DMS79 treated with DMSO at 0.1 percent for 48 hours (cell line): ENCODE measurements around the gene CCDC178.
"Not testable (repeated sequence)": the region's sequence is repeated elsewhere in the genome, so short reads cannot be mapped to it uniquely, and the experiment has no call there.

ENCODE experiments used
- DNase-seq: peaks from one replicate; lab custom pipeline; 2025; lab: John Stamatoyannopoulos, UW

Gene CCDC178

GRCh38 chr18:33231474-33232317, 208.8 kb downstream of the CCDC178 start:
- peak; percentile 80 for DNase-seq

DNA sequence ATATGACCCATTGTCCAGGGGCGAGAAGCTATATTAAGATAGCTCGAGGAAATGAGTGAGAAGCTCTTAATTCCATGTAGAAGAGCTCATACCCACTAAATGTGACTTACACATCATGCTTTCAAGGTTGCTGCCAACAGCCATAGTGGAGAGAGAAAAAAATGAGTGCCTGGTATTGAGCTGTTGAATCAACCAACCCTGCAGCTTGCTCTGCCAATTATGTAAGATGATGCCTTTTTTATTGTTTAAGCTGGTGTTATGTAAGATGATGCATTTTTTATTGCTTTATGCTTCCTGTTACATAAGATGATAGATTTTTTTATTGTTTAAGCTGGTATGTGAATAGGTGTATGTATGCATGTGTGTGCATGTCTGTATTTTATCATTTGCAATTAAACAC, 228.2 kb downstream of the CCDC178 start:
- peak; percentile 15 for DNase-seq

DNA sequence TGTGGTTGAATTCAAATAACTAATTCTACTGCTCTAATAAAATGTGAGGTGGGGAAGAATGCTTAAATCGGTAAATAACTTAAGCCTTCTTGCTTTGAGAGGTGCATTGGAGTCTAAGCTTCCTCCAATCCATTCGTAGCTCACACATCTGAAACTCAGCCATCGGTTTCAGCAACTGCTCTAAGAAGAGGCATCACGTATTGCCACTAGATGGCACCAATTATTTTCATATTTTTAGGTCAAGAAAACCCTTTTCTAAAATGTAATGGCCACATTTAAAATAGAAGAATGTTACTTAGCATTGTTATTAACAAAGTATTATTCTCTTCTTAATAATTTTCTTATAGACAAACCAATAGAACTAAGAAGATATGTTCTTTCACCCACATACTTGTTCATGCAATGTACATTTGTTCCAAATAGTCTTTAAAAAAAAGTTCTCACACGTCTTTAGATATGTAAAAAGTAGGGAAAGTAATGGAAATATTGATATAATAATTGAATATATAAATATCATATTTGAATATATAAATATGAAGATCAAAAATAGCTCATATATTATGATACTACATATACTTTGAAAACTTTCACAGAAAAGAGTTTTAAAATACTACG, 229.8 kb downstream of the CCDC178 start:
- peak; percentile 55 for DNase-seq

- DNase-seq = no peak
These were observed 234.7 kb downstream of the CCDC178 start for GRCh38 chr18:33205777-33206176.

- no peak for DNase-seq
These were observed 239.0 kb downstream of the CCDC178 start for GRCh38 chr18:33201509-33201926.

GRCh38 chr18:33195795-33196194, 244.7 kb downstream of the CCDC178 start:
- DNase-seq = no peak

DNA sequence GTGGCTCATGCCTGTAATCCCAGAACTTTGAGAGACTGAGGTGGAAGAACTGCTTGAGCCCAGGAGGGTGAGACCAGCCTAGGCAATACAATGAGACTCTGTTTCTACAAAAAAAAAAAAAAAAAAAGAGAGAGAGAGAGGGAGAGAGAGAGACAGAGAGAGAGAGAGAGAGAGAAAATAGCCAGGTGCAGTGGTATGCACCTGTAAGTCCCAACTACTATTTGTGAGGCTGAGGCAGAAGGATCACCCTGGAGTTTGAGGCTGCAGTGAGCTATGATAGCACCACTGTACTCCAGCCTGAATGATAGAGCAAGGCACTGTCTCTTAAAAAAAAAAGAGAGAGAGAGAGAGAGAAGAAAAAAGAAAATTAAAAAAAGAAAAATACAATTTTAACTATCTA, 245.7 kb downstream of the CCDC178 start:
- no peak for DNase-seq

DNA sequence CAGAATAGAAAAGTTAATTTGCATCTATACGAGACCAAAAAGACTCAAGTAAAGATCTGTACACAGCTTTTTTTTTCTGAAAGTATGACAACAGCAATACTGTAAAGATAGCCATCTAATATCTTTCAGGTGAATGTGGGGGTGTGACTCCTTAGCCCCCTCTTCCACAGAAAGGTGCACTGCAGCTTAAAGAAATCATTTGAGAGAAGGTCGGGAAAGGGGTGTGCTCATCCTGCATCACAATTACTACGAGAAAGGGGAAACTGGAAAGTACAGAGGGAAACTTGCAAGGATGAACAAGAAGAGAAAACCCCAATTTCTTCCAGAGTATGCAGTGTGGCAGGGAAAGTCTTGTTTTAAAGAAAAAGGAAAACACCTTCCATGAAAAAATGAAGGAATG, 255.6 kb downstream of the CCDC178 start:
- DNase-seq = no peak

DNA sequence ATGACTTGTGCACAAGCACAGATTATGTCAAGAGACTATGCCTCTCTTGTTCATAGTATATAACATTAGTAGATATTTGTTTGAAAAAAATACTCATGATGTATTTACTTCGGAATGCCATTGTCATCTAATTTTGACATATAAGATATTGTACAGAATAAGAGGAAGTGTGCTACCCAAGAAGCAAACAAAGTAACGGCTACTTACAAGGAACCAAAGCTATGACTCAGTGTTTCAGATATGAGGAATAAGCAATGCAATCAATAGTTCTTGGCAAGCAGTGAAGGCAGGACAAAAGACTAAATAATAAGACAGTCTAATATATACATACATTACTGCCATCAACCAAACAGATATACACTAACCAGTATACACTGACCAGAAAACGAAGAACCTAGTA, 256.3 kb downstream of the CCDC178 start:
- no peak for DNase-seq

DNA sequence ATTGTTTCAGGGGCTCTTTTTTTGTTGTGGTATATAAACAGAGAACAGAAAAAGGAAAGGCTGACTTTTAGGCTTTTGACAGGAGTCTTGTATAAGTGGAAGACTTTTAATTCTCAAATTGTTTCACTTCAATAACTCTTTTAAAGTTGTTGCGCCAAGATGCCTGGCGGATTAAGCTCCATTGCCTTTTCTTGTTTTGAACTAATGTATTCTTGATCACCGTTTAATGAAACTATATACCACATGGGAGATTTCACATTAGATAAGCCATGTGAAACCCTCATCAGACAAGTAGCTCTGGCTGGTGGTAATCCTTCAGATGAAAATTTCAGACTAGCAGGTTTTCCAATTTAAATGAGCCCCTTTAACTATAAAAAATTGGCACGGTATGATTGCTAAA, 257.4 kb downstream of the CCDC178 start:
- DNase-seq = no peak

- DNase-seq = no peak
These were observed 259.5 kb downstream of the CCDC178 start for GRCh38 chr18:33181016-33181415.

DNA sequence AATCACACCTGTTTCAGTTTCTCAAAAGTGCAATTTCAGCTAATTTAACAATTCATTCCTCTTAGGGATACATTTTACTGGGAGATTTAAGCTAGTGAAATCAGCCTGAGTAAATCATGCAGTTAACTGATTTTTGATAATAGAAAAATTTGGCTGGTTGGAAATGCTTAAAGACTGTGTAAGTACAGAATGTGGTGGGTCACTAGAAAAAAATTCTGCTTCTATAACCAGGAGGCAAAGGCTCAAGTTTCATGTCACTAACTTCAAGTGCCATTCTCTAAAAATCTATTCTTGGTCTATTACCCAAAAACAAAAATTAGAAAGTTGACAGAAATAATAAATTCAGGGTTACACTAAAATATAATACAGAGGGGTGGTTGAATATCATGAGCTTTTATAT, 271.3 kb downstream of the CCDC178 start:
- no peak for DNase-seq

- not testable (repeated sequence) for DNase-seq
These were observed 276.4 kb downstream of the CCDC178 start for GRCh38 chr18:33164121-33164520.

DNA sequence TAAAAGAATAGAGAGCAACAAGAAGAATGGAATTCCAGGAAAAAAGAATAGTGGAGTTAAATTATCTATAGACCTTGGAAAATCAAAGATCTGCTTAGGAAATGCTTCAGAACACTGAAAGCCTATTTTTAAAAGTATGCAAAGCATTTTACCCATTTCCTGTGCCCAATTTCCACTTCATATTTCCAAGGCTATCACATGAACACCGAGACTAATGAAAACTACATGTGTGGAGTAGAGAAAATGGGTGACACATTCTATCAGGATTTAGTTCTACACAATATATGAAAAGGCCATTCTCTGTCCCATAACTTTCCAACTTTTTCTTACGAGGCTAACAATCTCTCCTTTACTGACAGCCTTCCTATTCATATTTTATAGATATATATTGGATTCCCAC, 279.4 kb downstream of the CCDC178 start:
- DNase-seq = no peak

GRCh38 chr18:33159151-33159550, 281.4 kb downstream of the CCDC178 start:
- no peak for DNase-seq

DNA sequence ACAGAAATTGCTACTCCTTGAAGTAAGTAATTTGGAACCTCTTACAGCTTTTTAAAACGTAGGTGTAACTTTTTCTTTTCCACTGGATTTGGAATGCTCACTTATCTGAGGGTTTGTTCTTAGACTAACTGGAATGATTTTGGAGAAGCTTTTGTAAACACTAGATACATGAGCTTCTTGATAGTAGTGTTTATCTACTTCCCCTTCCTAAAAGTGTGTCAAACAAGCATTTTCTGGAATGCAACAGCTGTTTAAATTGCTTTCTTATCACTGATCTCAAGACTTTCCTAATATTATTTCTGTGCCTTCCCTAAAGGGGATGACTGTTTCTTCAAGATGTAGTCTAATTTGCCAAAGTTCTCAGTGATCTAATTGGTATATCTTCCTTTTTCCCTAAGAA, 282.6 kb downstream of the CCDC178 start:
- peak; percentile 67 for DNase-seq

GRCh38 chr18:33156906-33157470, 283.5 kb downstream of the CCDC178 start:
- no peak for DNase-seq

GRCh38 chr18:33154049-33154448, 286.5 kb downstream of the CCDC178 start:
- DNase-seq = no peak

DNA sequence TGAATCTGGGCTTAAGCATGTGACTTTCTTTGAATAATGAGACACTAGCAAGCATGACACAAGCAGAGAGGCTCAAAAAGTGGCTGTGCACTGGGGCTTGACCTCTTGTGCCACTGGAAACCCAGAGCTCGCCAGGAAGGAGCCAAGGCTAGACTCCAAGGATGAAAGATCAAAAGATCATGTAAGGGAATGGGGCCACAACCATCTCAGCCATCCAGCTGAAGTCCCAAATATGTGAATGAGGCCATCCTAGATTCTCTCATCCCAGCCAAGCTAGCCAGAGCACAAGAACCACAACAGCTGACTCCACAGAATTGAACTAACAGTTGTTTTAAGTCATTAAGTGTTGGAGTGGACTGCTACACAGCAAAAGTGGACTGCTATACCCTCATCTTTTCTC, 288.1 kb downstream of the CCDC178 start:
- no peak for DNase-seq

DNA sequence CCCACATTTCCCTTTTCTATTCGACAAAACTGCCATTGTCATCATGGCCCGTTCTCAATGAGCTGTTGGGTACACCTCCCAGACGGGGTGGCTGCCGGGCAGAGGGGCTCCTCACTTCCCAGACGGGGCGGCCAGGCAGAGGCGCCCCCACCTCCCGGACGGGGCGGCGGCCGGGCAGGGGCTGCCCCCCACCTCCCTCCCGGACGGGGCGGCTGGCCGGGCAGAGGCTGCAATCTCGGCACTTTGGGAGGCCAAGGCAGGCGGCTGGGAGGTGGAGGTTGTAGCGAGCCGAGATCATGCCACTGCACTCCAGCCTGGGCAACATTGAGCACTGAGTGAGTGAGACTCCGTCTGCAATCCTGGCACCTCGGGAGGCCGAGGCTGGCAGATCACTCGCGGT, 292.7 kb downstream of the CCDC178 start:
- not testable (repeated sequence) for DNase-seq

DNA sequence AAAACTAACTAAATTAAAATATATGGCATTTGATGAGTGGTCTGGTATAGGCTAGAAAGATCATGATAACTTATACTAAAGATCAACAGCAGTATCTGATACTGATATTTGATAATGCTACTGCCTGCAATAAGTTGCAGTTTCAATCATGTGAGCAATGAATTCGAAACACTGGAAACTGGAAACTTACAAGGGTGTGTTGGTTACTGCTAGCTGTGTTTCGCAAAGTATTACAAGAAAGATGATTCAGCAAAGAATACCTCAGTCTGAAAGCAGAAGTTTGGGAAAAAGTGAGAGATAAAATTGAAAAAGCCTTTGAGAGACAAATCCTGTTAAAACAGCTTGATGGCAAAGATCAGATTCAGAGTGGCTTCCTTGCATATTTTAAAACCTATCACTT, 294.5 kb downstream of the CCDC178 start:
- DNase-seq = no peak

DNA sequence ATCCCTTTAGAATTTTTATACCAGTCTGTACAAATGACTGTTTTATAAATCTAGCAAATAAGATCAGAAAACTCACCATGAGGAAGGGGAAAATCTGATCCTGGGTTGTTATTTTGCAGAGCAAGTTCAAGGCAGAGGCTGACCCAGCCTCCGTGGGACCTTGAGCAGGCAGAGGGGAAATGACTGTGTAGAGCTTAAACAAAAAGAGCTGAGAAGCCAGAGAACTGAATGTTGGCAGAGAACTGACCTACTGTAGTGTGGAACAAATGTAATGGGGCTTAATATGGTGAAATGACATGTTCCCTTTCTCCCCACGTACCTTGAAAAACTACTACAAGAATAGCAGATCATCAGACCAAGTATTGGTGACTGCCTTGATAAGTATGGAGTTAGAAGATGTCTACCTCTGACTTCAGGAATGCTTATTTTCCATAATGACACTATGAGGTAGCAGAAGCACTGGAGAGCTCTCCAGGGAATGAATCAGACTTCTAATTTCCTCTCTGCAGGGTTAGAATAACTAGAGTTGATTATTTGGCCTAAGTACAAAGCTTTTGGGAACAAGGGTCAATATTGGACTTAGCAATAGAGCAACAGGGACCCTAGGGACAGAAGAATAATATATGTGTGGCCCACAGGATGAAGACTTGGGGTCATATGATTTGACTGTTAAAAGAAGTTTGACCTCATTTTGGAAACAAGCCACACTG, 304.4 kb downstream of the CCDC178 start:
- no peak for DNase-seq

DNA sequence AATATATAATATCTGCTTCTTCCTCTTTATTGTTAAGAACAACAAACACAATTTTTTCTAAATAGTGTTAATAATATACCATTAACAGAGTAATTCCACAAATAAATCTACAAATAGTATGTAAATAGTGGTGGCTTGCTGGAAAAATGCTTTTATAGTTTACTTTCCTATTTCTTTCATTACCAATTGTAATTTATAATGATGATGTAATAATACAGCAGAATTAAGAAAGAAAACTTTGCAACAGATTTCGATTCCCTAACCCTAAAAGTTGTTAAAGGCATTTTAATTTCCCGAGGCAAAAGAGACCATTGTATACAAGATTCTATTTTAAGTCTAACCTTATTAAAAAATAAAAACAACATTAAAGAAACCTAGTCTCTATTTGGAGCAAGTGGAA, 307.9 kb downstream of the CCDC178 start:
- DNase-seq = no peak
